Prostate gland (tissue), 2 donors: ENCODE measurements around the gene ANXA2R.

Experiments
- CTCF ChIP-seq, 4 experiments: fragments of 200-600 bp in 2 of 4; fragments of 450-650 bp in 2 of 4; sonication (generic) in 2 of 4; IDR thresholded peaks; 1 replicate in 3 of 4; 2 replicates in 1 of 4; pipeline ENCODE4 v1.5.1; 2016 to 2019; ENCODE audit warnings: antibody characterized with exemption in 4 of 4, mild to moderate bottlenecking in 2 of 4, moderate library complexity in 2 of 4
- POLR2A ChIP-seq: fragments of 450-650 bp; IDR thresholded peaks from one replicate; pipeline ENCODE4 v1.6.1; 2016; ENCODE audit warnings: antibody characterized with exemption, mild to moderate bottlenecking
- POLR2AphosphoS5 ChIP-seq: sonication (generic); formaldehyde crosslinking; IDR thresholded peaks from one replicate; pipeline ENCODE4 v1.6.1; 2017; ENCODE audit warnings: antibody characterized with exemption

GRCh38 chr5:42994246-42994554 lies 45.9 kb downstream of the ANXA2R start:
- TF ChIP-seq CTCF (IDR thresholded peaks at IDR 0.05) (no peak), POLR2A (no peak), POLR2AphosphoS5 (no peak)
